GM18517 (cell line): ENCODE measurements around the gene TPR.

Experiments used
- ATAC-seq: cut with Tn5 transposase; IDR thresholded peaks from one replicate; pipeline ENCODE4 v1.9.1; 2021; ENCODE audit warnings: mild to moderate bottlenecking, moderate library complexity; ENCODE audit not compliant: unreplicated experiment

TPR gene

GRCh38 chr1:186330758-186331157, 44.3 kb downstream of the TPR start:
- ATAC-seq, result no peak

GRCh38 chr1:186327331-186327730, 47.7 kb downstream of the TPR start:
- ATAC-seq, result no peak

- no peak for ATAC-seq
Measured at GRCh38 chr1:186326009-186326408, 49.0 kb downstream of the TPR start.

- no peak for ATAC-seq
Measured at GRCh38 chr1:186325239-186325638, 49.8 kb downstream of the TPR start.

- ATAC-seq, result no peak
Measured at GRCh38 chr1:186323865-186324264, 51.2 kb downstream of the TPR start.

GRCh38 chr1:186315570-186315969, 59.5 kb downstream of the TPR start:
- ATAC-seq, result no peak

- ATAC-seq, result no peak
Measured at GRCh38 chr1:186311375-186312051, 63.5 kb downstream of the TPR start.

GRCh38 chr1:186310307-186310706, 64.7 kb downstream of the TPR start:
- ATAC-seq, result no peak

GRCh38 chr1:186308264-186309060, 66.6 kb downstream of the TPR start:
- no peak for ATAC-seq

GRCh38 chr1:186307445-186307844, 67.6 kb downstream of the TPR start:
- no peak for ATAC-seq

- ATAC-seq, result no peak
Measured at GRCh38 chr1:186306533-186306932, 68.5 kb downstream of the TPR start.

- ATAC-seq, result peak; percentile 79
Measured at GRCh38 chr1:186304982-186305949, 69.8 kb downstream of the TPR start.

GRCh38 chr1:186303911-186304310, 71.1 kb downstream of the TPR start:
- no peak for ATAC-seq

- ATAC-seq, result no peak
Measured at GRCh38 chr1:186302381-186302920, 72.6 kb downstream of the TPR start.

- ATAC-seq, result no peak
Measured at GRCh38 chr1:186301448-186301847, 73.6 kb downstream of the TPR start.

GRCh38 chr1:186300056-186300455, 75.0 kb downstream of the TPR start:
- no peak for ATAC-seq

GRCh38 chr1:186299570-186299969, 75.5 kb downstream of the TPR start:
- no peak for ATAC-seq

GRCh38 chr1:186298851-186299250, 76.2 kb downstream of the TPR start:
- no peak for ATAC-seq

GRCh38 chr1:186297439-186298045, 77.5 kb downstream of the TPR start:
- ATAC-seq, result no peak

- ATAC-seq, result no peak
Measured at GRCh38 chr1:186295980-186296379, 79.1 kb downstream of the TPR start, which contains the start of gene PRG4. Gene PRG4 (plus strand): TSS chr1:186296279.
